Muscle layer of duodenum (tissue), 2 donors: ENCODE measurements around the gene NAA25.
"Not testable (repeated sequence)": the region's sequence is repeated elsewhere in the genome, so short reads cannot be mapped to it uniquely, and the experiment has no call there.

Source experiments
- H3K27ac ChIP-seq: one replicate; pipeline ENCODE4 v1.7.0; 2013; ENCODE audit warnings: mild to moderate bottlenecking, low read length
- H3K27me3 ChIP-seq: one replicate; pipeline ENCODE4 v1.7.0; 2013; ENCODE audit warnings: low read depth, mild to moderate bottlenecking, control low read depth, low read length
- H3K36me3 ChIP-seq, 2 donors: one replicate each; pipeline ENCODE4 v1.7.0; 2013; ENCODE audit warnings: low read length in 2 of 2, control low read depth in 1 of 2, mild to moderate bottlenecking in 1 of 2; ENCODE audit not compliant: insufficient read depth in 2 of 2, control insufficient read depth in 1 of 2
- H3K4me1 ChIP-seq, 2 donors: one replicate each; pipeline ENCODE4 v1.7.0; 2013; ENCODE audit warnings: low read length in 2 of 2, mild to moderate bottlenecking in 2 of 2, control low read depth in 1 of 2, moderate library complexity in 1 of 2; ENCODE audit not compliant: insufficient read depth in 2 of 2, control insufficient read depth in 1 of 2
- H3K4me3 ChIP-seq, 2 donors: one replicate each; pipeline ENCODE4 v1.7.0; 2013; ENCODE audit warnings: low read length in 2 of 2, low read depth in 1 of 2, mild to moderate bottlenecking in 1 of 2
- H3K9me3 ChIP-seq, 2 donors: one replicate each; pipeline ENCODE4 v1.7.0; 2013; ENCODE audit warnings: low read length in 2 of 2, control low read depth in 1 of 2, mild to moderate bottlenecking in 1 of 2; ENCODE audit not compliant: control insufficient read depth in 1 of 2
- donor health status: healthy.

Gene NAA25

DNA sequence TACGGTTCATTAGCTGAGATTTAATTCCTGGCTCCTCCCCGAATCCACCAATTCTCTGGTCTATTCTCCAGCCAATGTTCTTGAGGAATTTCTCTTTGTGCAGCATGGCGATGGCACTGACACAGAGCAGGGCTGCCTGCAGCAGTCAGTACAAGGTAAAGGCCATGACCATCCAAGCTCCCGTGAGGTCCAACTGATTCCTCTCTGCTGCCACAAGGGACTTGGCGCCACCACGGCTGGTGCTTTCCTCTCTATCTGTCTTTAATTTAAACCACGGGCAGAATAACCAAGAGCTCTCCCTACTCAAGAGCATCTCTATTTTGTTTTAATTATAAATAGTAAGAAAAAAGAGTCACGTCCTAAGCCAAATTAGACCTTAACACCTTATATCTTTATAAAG is 107.8 kb downstream of the NAA25 start:
- H3K4me3 ChIP-seq, result no peak overlapping the region
- no peak overlapping the region for H3K27ac ChIP-seq
- no peaks in the 10 kb centered on the region for H3K9me3 ChIP-seq
- H3K4me1 ChIP-seq, result no peaks in the 10 kb centered on the region
- H3K36me3 ChIP-seq, result no peaks in the 10 kb centered on the region
- no peaks in the 10 kb centered on the region for H3K27me3 ChIP-seq

GRCh38 chr12:111999129-111999528 is 109.5 kb downstream of the NAA25 start:
- H3K36me3 ChIP-seq, H3K27ac ChIP-seq, H3K9me3 ChIP-seq, H3K4me3 ChIP-seq, H3K4me1 ChIP-seq, H3K27me3 ChIP-seq: not testable (repeated sequence)

- H3K27me3 ChIP-seq, result no peaks in the 10 kb centered on the region
- no peaks in the 10 kb centered on the region for H3K9me3 ChIP-seq
- no peaks in the 10 kb centered on the region for H3K4me1 ChIP-seq
- H3K4me3 ChIP-seq, result no peak overlapping the region
- H3K27ac ChIP-seq, result no peak overlapping the region
- no peaks in the 10 kb centered on the region for H3K36me3 ChIP-seq
Measured at GRCh38 chr12:111998015-111998414, 110.6 kb downstream of the NAA25 start.

GRCh38 chr12:111997300-111997699 is 111.3 kb downstream of the NAA25 start:
- Histone ChIP-seq H3K9me3 (no peaks in the 10 kb centered on the region), H3K4me3 (no peak overlapping the region), H3K27me3 (no peaks in the 10 kb centered on the region), H3K36me3 (no peaks in the 10 kb centered on the region), H3K27ac (no peak overlapping the region), H3K4me1 (no peaks in the 10 kb centered on the region)

GRCh38 chr12:111995782-111996480 is 112.7 kb downstream of the NAA25 start:
- Histone ChIP-seq H3K36me3 (no peaks in the 10 kb centered on the region), H3K27me3 (no peaks in the 10 kb centered on the region), H3K4me3 (no peak overlapping the region), H3K4me1 (no peaks in the 10 kb centered on the region), H3K9me3 (no peaks in the 10 kb centered on the region), H3K27ac (no peak overlapping the region)

DNA sequence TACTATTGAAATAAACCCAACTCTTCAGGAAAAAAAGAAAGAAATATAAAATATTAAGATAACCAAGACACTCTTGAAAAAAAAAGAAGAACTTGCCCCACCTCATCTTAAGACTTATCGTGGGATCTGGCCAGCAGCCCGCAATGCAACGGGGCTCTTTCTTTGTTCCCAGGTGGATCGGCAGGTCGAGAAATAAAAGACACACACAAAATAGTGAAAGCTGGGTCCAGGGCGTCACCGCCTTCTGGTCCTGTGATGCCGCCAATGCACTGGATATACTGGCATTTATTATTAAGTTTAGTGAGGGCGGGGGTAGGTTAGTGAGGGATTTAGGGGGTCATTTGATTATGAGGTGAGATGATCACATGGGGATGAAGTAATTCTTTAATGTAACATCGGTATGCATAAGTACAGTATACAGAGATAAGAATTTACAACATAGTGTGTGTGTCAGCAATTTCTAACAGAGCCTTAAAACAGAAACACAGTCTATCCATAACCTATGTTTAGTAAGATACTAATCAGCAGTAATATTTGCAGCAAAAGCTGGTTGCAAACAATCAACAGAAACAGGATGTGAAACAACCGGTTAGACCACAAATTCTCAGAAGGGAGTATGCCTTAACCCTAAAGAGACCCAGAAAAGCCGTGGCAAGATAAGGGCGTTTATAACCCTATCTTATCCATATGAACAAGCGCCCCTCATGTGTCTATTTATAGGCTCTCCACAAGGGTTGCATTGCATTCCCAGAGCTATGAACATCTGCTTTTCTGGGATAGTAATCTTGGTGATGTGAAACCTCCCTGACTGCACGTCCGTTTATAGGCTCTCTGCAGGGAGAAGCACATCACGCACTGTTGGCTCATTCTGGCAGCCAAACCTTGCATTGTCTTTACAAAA is 114.1 kb downstream of the NAA25 start:
- H3K27me3 ChIP-seq, H3K9me3 ChIP-seq, H3K4me1 ChIP-seq, H3K27ac ChIP-seq, H3K36me3 ChIP-seq: not testable (repeated sequence)
- peak overlapping the region in 1 of 2 donors; percentile 21 for H3K4me3 ChIP-seq

DNA sequence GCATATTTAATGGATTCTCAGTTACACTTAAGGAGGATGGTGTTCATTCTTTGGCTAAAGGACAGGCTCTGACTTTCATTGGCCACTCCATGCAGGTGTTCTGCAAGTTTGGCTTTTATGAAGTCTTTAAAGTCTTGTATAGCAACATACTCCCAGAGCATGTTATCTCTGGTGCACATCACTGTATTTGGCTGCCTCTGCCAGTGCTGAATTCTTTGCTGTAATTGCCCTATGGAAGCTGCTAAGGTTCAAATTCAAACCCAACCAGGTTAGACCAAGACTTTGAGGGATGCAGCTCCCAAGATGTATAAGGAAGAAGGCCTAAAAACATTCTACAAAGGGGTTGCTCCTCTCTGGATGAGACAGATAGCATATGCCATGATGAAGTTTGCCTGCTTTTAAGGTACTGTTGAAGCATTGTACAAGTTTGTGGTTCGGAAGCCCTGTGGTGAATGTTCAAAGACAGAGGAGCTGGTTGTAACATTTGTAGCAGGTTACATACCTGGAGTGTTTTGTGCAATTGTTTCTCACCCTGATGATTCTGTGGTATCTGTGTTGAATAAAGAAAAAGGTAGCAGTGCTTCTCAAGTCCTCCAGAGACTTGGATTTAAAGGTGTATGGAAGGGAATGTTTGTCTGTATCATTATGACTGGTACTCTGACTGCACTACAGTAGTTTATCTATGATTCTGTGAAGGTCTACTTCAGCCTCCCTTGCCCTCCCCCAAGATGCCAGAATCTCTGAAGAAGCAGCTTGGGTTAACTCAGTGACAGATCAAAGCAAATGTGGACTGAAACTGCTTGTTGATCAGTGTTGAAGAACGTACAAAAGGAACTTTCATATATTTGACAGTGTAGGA is 115.1 kb downstream of the NAA25 start:
- Histone ChIP-seq H3K36me3 (no peaks in the 10 kb centered on the region), H3K27me3 (no peaks in the 10 kb centered on the region), H3K4me3 (no peak overlapping the region), H3K9me3 (no peaks in the 10 kb centered on the region), H3K4me1 (no peaks in the 10 kb centered on the region), H3K27ac (no peak overlapping the region)

GRCh38 chr12:111992464-111992863 is 116.1 kb downstream of the NAA25 start:
- no peaks in the 10 kb centered on the region for H3K36me3 ChIP-seq
- no peak overlapping the region for H3K4me3 ChIP-seq
- H3K9me3 ChIP-seq, result no peaks in the 10 kb centered on the region
- H3K4me1 ChIP-seq, result no peaks in the 10 kb centered on the region
- H3K27ac ChIP-seq, result no peak overlapping the region
- H3K27me3 ChIP-seq, result no peaks in the 10 kb centered on the region

- Histone ChIP-seq H3K4me1 (no peaks in the 10 kb centered on the region), H3K9me3 (no peaks in the 10 kb centered on the region), H3K27ac (no peak overlapping the region), H3K27me3 (no peaks in the 10 kb centered on the region), H3K36me3 (no peaks in the 10 kb centered on the region), H3K4me3 (no peak overlapping the region)
Measured at GRCh38 chr12:111991946-111992345, 116.6 kb downstream of the NAA25 start.

DNA sequence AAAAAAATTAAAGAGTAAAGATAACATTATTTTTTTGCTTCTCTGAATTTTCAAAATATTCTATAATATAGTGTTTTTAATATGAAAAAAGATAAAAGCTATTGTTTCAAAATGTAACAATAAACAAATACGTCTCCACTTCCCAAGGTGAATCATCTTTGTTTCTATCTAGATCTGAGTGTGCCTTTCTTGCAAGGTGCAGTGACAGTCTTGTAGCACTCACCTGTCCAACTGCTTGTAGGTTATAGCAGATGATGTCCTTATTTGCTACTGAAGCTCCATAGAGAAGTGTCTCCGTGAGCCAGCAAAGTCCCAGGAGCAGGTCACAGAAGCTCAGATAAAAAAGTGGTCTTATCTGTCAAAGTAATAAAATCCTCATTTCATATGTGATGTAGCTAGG is 117.0 kb downstream of the NAA25 start:
- Histone ChIP-seq H3K4me3 (no peak overlapping the region), H3K27ac (no peak overlapping the region), H3K36me3 (no peaks in the 10 kb centered on the region), H3K4me1 (no peaks in the 10 kb centered on the region), H3K27me3 (no peaks in the 10 kb centered on the region), H3K9me3 (no peaks in the 10 kb centered on the region)

GRCh38 chr12:111984820-111985219 is 123.8 kb downstream of the NAA25 start:
- Histone ChIP-seq H3K4me3 (no peak overlapping the region), H3K9me3 (no peaks in the 10 kb centered on the region), H3K36me3 (peaks cover 0 to 3% of the 10 kb centered on the region in 2 donors), H3K27ac (no peak overlapping the region), H3K4me1 (no peaks in the 10 kb centered on the region), H3K27me3 (no peaks in the 10 kb centered on the region)
